Stimulated activated naive CD4-positive, alpha-beta T cell (primary cell): Measurements from ENCODE around the gene KRT82.
"Not testable (repeated sequence)": the region's sequence is repeated elsewhere in the genome, so short reads cannot be mapped to it uniquely, and the experiment has no call there.

Source experiments
- DNase-seq, 6 experiments: peaks; one replicate each; lab custom pipeline; 2025; lab: John Stamatoyannopoulos, UW

KRT82 gene

GRCh38 chr12:52410589-52411248 lies 4.6 kb upstream of the KRT82 start:
- not testable (repeated sequence) for DNase-seq

- no peak for DNase-seq
Observed at GRCh38 chr12:52407918-52408317, 1.8 kb upstream of the KRT82 start.

- DNase-seq, result no peak
Observed at GRCh38 chr12:52404951-52405350, 1.2 kb downstream of the KRT82 start.

GRCh38 chr12:52403561-52403960 lies 2.6 kb downstream of the KRT82 start:
- no peak for DNase-seq

- no peak for DNase-seq
Observed at GRCh38 chr12:52402873-52403540, 3.1 kb downstream of the KRT82 start.

GRCh38 chr12:52402377-52402776 lies 3.8 kb downstream of the KRT82 start:
- DNase-seq, result no peak

GRCh38 chr12:52401926-52402325 lies 4.2 kb downstream of the KRT82 start:
- no peak for DNase-seq

- DNase-seq, result no peak
Observed at GRCh38 chr12:52401526-52401925, 4.6 kb downstream of the KRT82 start.

GRCh38 chr12:52400906-52401305 lies 5.2 kb downstream of the KRT82 start:
- no peak for DNase-seq

GRCh38 chr12:52399756-52400155 lies 6.4 kb downstream of the KRT82 start:
- DNase-seq, result no peak

GRCh38 chr12:52398176-52398575 lies 8.0 kb downstream of the KRT82 start:
- no peak for DNase-seq

- no peak for DNase-seq
Observed at GRCh38 chr12:52396656-52397055, 9.5 kb downstream of the KRT82 start.

GRCh38 chr12:52395761-52396434 lies 10.2 kb downstream of the KRT82 start:
- peak in 1 of 6 experiments; percentile 5 for DNase-seq

GRCh38 chr12:52394836-52395405 lies 11.2 kb downstream of the KRT82 start:
- no peak for DNase-seq

- no peak for DNase-seq
Observed at GRCh38 chr12:52392465-52393007, 13.6 kb downstream of the KRT82 start.

- no peak for DNase-seq
Observed at GRCh38 chr12:52391618-52392002, 14.5 kb downstream of the KRT82 start.

- peak in 1 of 6 experiments; percentile 10 for DNase-seq
Observed at GRCh38 chr12:52390739-52391617, 15.2 kb downstream of the KRT82 start.

- DNase-seq, result no peak
Observed at GRCh38 chr12:52389313-52390207, 16.6 kb downstream of the KRT82 start.

GRCh38 chr12:52387859-52388258 lies 18.3 kb downstream of the KRT82 start:
- DNase-seq, result no peak

- DNase-seq, result no peak
Observed at GRCh38 chr12:52385226-52385702, 20.9 kb downstream of the KRT82 start, which contains the start of gene KRT84. Gene KRT84 (minus strand): TSS chr12:52385652. CDS start chr12:52385585, 67 bp downstream.
